Measurements from ENCODE around the gene DDB1. TPM values are rescaled to one million over a fixed set of nuclear protein-coding genes. Genes with fewer than 3 reads are reported as not detected.

DDB1 gene
- total RNA-seq, 1 donor from 2014 or later, result 234 TPM

- DNase-seq (ENCODE audit: low read depth in 2 of 2), result no peak
Observed at GRCh38 chr11:61356706-61357105, 23.8 kb upstream of the DDB1 start.

- DNase-seq (ENCODE audit: low read depth in 2 of 2), result no peak
Observed at GRCh38 chr11:61354208-61354607, 21.3 kb upstream of the DDB1 start.

GRCh38 chr11:61353131-61354067 is 20.5 kb upstream of the DDB1 start:
- DNase-seq (ENCODE audit: low read depth in 2 of 2), result no peak

- DNase-seq (ENCODE audit: low read depth in 2 of 2), result no peak
Observed at GRCh38 chr11:61352038-61352437, 19.1 kb upstream of the DDB1 start.

GRCh38 chr11:61350803-61351202 is 17.9 kb upstream of the DDB1 start:
- DNase-seq (ENCODE audit: low read depth in 2 of 2), result no peak

GRCh38 chr11:61350336-61350735 is 17.4 kb upstream of the DDB1 start:
- no peak for DNase-seq (ENCODE audit: low read depth in 2 of 2)

- DNase-seq (ENCODE audit: low read depth in 2 of 2), result no peak
Observed at GRCh38 chr11:61349916-61350315, 17.0 kb upstream of the DDB1 start.

GRCh38 chr11:61349189-61349751 is 16.4 kb upstream of the DDB1 start:
- DNase-seq (ENCODE audit: low read depth in 2 of 2), result peak in 1 of 2 donors; percentile 38

- DNase-seq (ENCODE audit: low read depth in 2 of 2), result peak; percentile 83 to 99
Observed at GRCh38 chr11:61347916-61348461, 15.1 kb upstream of the DDB1 start.

GRCh38 chr11:61345954-61346843 is 13.3 kb upstream of the DDB1 start:
- no peak for DNase-seq (ENCODE audit: low read depth in 2 of 2)

- no peak for DNase-seq (ENCODE audit: low read depth in 2 of 2)
Observed at GRCh38 chr11:61345170-61345610, 12.3 kb upstream of the DDB1 start.

- no peak for DNase-seq (ENCODE audit: low read depth in 2 of 2)
Observed at GRCh38 chr11:61343792-61344745, 11.2 kb upstream of the DDB1 start.

- no peak for DNase-seq (ENCODE audit: low read depth in 2 of 2)
Observed at GRCh38 chr11:61342207-61342803, 9.4 kb upstream of the DDB1 start.

- no peak for DNase-seq (ENCODE audit: low read depth in 2 of 2)
Observed at GRCh38 chr11:61341706-61342105, 8.8 kb upstream of the DDB1 start.

- no peak for DNase-seq (ENCODE audit: low read depth in 2 of 2)
Observed at GRCh38 chr11:61340979-61341378, 8.1 kb upstream of the DDB1 start.

GRCh38 chr11:61339490-61339878 is 6.6 kb upstream of the DDB1 start:
- no peak for DNase-seq (ENCODE audit: low read depth in 2 of 2)

GRCh38 chr11:61338783-61339489 is 6.0 kb upstream of the DDB1 start:
- DNase-seq (ENCODE audit: low read depth in 2 of 2), result no peak

- no peak for DNase-seq (ENCODE audit: low read depth in 2 of 2)
Observed at GRCh38 chr11:61337706-61338470, 5.0 kb upstream of the DDB1 start.

All from lung microvascular endothelial cell (primary cell).